GOT3 (cell line): ENCODE measurements around the gene TMC4.
A peak's percentile ranks its signal among the peaks of the same experiment; 100 is the strongest.
"Not testable (repeated sequence)": the region's sequence is repeated elsewhere in the genome, so short reads cannot be mapped to it uniquely, and the experiment has no call there.

ENCODE experiments used
- DNase-seq: peaks from one replicate; lab custom pipeline; 2025; ENCODE audit warnings: mixed read lengths; lab: John Stamatoyannopoulos, UW

Gene TMC4

DNA sequence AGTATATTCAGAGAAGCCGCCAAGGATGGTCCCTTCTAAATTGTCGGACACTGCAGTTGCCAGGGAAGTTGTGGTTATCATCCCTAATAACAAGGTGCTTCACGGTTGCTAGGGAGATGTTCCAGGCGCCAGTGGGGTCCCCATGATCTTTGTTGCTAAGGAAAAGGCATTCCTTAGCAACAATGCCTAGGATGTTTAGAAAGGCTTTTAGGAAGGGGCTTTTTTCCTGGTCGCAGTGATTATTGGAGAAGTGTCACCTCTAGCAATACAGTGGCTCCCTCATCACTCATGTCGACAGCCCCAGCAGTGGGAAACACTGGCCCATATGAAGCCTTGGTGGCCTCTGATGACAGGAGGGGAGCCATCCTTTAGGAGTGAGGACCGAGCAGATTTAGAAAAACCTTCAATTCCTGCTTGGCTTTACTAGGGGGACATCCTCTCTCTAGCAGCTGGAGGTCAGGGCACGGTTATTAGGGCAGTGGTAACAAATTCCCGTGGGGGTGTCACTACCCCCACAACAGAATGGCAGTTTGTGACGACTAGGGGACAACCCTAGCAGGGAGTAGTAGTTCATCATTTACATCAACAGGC, 6.4 kb upstream of the TMC4 start:
- no peak for DNase-seq

DNA sequence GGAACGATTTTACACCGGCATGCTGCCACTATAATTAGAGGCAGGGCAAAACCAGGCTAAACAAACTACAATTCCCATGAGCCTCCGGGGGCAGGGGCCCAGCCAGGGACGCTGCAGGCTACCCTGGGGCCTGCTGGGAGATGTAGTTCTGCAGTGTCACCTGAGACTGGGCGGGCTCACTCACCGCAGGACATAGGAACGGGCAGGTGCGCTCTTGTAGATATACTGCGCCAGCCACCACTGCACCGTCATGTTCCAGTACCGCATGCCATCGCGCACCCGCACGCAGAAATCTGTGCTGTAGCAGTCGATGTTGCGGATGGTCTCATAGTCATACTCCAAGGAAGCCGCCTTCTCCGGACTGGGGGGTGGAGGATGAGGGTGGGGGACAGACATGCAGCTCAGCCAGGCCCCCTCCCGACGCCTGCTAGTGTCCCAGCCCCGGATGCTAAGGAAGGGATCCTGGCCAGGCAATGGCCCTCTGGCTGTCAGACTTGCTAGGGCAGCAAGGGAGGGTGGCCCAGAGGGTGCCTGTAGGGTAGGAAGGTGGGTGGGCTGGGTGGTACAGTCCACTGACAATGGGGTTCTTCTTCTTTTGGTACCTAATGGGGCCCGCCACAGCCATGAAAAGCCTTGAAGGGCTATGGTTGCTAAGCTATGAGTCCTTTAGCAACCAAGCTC, 5.8 kb upstream of the TMC4 start:
- DNase-seq, result no peak

DNA sequence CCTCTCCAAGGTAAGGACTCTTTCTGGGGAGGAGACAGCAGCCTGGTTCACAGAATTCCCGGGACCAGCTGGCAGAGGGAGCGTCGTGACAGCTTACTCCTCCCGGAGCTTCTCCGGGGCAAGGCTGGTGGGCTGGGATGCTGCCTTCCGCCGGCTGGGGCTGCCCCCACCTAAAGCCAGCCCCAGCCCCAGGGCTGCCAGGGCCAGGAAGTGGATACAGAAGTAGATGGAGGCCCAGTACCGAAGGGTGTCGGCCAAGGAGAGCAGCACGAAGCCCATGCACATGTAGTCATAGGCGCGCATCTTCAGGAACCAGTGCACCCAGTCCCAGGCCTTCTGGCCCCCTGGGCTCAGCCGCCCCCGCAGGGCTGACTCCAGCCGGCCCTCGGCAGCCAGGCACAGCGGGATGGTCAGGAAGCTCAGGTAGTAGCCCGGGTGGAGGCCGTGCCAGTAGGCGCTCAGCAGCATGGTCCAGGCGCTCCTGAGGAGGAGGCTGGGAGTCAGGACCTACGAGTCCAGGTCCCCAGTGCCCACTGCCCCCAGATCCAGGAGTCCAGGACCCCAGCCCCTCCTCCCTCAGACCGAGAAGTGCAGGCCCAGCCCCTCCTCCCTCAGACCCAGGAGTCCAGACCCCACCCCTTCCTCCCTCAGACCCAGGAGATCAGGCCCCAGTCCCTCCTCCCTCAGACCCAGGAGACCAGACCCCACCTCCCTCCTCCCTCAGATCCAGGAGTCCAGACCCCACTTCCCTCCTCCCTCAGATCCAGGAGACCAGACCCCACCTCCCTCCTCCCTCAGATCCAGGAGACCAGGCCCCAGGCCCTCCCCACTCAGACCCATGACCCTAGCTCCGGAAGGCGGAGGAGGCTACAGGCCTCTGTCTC, 1.2 kb upstream of the TMC4 start:
- no peak for DNase-seq

DNA sequence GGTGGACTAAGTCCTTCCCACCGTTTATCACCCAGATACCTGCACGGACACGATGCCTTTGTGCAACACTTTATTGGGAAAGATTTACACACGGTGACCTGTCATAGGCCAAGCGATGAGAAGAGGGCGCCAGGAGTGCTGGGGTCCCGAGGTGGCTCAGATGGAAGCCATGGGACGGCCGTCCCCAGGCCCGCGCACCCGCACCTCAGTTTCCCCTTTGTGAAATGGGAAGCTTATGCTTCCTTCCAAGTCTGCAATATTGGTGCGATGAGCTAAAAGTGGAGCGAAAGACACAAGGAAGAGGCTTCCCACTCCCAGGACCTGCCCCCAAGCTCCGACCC, 369 bp upstream of the TMC4 start:
- DNase-seq, result no peak

DNA sequence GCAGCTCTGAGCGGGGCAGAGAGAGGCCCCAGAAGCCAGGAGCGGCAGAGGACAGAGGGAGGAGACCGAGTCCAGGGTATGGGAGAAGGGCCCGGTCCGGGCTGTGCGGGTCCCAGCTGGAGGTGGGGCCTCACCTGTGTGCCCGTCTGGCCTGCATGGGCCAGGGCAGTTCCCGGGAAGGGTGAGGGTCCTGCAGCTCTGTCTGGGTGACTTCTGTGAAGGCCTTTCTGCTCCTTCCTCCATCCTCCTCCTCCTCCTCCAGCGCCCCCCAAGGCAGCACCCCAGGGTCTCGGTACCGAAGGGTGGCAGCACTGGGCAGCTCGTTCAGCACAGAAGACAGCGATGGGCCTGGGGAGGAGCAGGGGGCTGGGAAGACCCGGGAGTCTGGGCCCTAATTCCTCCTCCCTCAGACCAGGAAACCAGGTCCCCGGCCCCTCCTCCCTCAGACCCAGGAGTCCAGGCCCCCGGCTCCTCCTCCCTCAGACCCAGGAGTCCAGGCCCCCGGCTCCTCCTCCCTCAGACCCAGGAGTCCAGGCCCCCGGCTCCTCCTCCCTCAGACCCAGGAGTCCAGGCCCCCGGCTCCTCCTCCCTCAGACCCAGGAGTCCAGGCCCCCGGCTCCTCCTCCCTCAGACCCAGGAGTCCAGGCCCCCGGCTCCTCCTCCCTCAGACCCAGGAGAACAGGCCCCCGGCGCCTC, 1.1 kb downstream of the TMC4 start:
- DNase-seq, result not testable (repeated sequence)

DNA sequence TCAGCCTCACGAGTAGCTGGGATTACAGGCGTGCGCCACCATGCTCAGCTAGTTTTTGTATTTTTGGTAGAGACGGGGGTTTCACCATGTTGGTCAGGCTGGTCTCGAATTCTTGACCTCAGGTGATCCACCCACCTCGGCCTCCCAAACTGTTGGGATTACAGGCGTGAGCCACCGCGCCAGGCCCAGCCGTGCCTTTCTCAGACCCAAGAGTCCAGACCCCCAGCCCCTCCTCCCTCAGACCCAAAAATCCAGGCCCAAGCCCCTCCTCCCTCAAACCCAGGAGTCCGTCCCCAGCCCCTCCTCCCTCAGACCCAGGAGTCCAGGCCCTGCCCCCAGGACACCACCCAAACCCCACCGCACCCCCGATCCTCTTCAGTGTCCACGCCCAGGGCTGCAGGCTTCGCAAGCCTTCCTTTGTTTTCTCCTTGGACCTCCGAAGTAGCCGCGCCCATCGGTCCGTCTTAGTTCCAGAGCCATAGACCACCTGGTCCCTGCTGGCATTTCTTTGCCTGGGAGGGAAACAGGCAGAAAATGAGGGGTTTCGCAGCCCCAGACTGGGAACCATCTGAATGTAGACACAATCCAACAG, 3.7 kb downstream of the TMC4 start:
- DNase-seq, result no peak

DNA sequence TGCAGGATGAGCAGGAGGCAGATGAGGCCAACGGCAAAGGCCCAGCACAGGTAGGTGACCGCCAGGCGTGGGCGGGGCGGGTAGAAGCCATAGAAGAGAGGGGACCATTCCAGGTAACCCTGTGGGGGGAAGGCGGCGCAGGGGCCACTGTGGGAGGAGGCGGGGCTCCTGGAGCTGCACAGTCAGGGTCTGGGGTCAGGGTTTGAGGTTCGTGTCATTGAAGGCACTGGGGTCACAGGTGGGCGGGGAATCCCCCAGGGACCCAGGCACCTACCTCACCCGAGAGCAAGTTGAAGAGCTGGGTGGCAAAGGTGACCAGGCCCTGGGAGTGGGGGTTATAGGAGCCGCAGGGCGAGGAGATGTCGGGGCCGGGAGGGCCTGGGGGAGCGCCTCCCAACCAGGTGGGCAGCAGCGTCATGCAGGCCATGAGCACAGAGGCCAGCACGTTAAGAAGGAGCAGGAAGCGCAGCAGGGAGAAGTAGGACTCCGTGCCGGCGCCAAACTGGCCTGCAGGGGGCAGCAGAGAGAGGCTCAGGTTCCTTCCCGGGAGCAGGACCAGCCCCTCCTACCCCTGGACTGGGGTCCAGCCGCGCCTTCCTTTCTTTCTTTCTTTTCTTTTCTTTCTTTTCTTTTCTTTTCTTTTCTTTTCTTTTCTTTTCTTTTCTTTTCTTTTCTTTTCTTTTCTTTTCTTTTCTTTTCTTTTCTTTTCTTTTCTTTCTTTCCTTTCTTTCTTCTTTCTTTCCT, 4.6 kb downstream of the TMC4 start:
- DNase-seq, result peak; percentile 69

DNA sequence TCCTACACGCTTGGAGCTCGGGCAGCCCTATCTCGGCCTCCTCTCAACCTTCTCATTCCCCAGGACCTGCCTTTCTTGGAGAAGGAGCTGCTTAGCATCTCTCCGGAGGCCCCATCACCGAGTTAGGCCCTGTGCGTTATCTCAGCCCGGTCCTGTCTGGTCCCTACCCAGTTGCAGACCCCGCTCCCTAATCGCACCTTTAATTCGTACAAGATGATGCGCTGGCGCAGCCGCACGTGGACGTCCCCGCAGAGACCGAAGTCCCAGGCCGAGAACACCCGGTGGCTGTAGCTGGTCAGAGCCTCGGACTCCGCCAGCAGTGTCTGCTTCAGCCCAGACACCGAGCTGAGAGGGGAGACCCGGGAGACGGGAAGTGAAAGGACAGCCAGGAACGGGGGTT, 7.7 kb downstream of the TMC4 start:
- no peak for DNase-seq

DNA sequence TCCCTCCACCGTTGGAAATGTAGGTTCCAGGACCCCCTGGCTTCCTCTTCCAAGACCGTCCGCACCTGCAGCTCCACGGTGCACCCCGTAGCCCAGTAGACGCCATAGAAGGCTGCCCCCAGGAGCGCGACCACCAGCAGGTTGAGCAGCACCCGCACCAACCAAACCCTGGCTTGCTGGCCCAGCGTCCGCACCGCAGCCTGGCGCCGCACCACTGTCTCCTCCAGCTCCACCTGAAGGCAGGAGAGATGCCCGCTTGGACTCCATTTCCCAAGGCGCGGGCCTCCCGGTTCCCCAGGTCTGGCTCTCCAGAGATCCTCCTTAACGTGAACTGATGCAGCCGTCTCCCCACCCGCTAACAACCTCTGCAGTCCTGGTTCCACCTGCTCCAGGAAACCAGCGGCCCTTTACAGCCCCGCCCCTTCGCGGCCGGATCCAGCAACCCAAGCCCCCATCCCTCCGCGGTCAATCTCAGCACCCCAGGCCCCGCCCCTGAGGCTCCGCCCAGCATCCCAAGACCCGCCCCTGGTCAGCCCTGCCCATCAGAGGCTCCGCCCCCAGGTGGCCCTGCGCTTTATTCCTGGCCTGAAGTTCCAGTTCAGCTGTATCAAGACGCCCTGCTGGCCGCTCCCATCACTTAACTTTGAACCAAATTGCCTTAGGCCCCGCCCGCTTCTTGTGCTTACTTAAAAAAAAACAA, 8.4 kb downstream of the TMC4 start:
- no peak for DNase-seq

DNA sequence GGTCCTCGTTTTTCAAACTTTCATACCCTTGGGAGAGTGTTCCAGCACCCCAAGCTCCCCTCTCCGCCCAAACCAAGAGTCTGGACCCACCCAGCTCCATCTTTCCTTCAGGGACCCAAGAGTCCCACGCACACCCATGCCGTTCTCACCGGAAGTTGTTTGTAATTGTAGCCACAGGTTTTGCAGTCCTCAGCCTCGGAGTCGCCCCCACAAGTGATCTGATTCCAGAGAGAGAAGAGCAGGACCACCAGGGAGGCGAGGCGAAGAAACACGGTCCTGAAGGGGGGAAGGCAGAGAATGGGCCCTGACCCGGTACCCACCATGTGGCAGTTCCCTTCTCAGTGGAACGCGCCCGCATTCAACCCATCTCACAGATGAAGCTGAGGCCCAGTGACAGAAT, 10.1 kb downstream of the TMC4 start:
- DNase-seq, result no peak

DNA sequence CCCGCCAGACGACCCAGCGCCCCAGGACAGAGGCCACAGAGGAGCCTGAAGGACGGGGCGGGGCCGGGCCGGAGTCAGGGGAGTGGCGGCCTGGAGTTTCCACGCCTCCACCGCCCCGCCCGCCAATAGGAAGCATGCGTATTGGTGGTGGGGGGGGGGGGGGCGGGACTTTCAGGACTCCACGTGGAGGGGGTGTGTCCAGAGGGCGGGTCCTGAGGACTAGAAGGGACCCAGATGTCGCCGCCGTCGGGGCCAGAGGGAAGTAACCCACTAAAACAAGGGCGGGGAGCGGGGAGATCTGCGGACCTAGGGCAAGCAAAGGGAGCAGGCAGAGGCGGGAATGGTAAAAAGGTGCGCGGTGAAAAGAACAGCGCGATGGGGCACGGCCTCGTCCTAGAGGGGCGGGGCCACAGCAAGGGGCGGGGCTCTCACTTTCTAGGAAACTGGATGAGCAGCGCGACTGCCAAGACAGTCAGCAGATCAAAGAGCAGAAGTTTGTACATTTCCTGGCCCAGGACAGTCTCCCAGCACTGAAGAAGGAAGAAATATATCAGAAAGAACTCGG, 10.6 kb downstream of the TMC4 start:
- peak; percentile 17 for DNase-seq

DNA sequence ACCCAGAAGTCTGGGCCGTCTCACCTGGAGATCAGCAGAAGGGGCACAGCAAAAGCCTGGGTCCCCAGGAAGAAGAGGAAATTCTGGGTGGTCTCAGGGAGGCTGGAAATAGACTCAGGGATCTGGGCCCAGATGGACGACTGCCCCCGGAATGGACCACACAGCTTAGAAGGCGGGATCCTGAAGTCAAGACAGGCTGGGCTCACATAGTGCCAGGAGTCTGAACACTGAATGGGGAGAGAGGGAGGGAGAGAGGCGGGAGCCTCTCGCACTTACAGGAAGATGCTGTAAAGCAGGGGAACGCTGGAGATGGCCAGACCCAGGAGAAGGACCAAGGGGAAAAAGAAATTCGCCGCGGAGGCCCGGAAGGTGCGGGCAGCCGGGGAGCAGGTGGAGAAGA, 12.1 kb downstream of the TMC4 start:
- no peak for DNase-seq

DNA sequence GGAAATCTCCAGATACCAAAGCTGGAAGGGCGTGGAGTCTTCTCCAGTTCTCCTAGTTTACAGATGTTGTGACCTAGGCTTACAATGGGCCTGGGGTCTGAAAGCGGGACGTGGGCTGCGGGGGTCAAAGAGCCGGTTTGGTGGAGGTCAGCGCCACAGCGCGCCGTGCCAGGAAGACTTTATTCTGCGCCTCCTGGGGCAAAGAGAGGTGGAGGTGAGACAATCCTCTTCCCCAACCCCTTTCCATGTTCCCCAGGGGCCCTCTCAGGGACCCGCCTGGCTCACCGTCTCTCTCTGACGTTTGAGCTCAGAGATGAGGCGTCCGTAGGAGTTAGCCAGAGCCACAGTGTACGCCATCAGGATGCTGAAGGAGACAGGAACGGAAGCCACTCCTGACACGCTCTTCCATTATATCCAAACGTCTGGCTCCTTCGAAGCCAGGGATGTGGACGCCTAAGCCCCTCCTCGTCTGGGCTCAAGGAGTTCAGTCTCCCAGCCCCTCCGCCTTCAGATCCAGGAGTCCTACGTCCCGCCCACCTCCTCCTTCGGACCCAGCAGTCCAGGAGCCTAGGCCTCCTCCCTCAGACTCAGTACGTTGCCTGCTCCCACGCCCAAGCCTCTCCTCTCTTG, 12.7 kb downstream of the TMC4 start:
- no peak for DNase-seq

DNA sequence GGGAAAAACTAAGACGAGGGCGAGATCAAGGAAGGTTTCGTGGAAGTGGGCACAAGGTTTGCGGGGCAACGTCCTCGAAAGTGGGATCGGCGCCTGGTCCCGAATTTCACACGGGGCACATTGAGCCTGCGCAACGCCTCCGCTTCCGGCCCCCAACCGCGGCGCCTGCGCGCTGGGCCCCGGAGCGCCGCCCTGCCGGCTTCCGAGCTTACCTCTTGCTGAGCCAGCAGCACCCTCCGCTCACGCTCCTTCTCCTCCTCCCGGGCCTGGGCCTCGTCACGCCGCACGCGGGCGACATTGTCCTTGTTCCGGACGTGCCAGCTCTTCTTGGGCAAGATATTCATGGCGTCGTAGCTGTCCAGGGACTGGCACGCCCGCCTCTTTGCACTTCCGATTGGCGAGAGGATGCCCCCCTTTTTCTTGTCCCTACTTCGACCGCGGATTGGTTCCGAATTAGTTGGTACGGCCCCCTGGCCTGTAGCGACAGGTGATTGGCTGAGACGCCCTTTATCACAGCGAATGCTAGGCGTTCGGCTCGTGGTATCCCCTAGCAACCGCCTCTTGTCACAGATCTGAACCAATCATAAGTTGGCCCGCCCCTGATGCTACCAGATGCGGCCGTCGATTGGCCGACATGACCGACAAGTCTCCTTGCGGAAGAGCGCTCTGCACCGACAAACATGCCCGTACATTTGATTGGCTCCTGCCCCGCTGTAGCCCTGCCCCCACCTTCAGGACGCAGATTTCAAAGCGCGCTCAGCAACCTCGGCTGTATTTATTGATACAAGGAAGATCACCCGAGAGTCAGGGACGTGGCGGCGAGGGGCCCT, 13.4 kb downstream of the TMC4 start, which contains the start of gene LENG1:
LENG1 (minus strand) TSS at position 370 of the 830 bp plus-strand sequence; CDS start at position 344, 26 bp downstream.
- peak; percentile 98 for DNase-seq

DNA sequence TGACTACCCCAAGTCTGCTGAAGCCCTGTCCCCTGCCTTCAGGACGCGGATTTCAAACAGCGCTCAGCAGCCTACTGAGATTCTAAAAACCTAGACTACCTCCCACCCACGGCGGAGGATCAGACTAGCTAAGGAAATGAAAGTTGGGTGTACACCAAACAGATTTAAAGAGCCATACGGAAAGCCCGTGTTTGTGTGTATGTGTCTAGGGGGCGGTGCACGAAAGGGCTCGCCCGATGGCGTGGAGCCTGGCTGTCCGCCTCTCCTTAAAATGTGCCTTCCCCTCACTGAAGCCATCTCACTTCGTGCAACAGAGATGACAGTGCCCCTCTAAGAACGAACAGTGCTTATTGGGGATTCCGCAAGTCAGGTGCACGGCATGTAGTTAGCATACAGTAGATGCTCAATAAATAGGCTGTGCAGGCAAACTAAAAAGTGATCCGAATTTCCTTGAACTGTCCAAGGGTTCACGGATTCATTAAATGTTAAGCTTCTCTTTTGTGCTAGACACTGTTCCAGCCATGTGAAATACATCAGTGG, 14.1 kb downstream of the TMC4 start:
- DNase-seq, result no peak

DNA sequence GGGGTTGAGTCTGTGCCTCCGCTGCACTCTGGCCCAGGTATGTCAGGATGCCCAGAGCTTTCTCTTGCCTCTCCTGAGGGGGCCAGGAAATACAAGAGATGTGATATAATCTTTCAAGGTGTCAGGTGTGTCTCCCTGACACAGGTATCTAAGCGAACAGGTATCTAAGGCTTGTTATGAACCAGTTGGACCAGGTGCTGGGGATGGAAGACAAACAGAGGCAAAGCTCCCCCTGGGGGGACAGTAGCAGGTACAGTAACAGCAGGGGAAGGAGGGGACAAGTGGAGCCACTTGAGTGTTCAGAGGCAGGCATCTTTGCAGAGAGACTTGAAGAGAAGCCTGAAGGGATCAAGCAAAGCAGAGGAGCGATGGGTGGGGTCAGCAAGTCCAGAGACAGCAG, 16.0 kb downstream of the TMC4 start:
- DNase-seq, result no peak

DNA sequence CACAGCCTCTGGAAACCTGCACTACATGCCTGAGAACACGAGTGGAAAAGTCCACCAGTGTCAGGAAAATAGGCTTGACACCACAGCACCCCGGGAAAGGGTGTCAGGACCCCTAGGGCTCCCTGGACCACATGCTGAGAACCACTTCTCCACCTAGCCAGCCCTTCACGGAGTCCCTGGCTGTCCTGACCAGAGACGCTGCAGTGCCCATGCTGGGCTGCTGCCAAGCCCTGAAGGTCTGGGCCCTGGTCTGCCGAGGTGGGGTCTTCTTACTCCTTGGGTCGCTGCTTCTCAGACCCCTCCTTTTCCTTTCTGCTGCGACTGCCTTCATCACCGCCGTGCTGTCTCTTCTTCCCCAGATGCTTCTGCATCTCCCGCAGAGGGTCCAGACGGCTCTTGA, 16.5 kb downstream of the TMC4 start:
- no peak for DNase-seq

DNA sequence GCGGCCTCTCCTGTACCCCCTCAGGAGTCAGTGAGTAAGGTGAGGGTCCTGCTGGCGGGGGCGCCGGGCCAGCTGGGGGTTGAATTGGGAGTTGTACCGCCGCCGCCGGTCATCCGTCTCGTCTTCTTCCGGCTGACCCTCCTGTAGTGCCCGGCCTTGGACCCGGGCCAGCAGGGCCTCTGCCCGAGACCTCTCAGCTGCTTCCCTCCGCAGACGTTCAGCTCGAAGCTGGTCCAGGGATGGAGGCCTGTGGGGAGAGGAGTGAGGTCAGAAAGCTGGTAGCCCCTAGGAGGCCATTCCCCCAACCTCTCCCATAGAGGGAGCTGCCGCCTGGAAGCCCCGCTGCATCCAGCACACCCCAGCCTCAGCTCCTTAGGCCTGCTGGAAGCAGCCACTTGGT, 17.3 kb downstream of the TMC4 start:
- no peak for DNase-seq
